Dermis microvascular lymphatic vessel endothelial cell (primary cell): ENCODE measurements around the gene EPG5. TPM values are rescaled to one million over a fixed set of nuclear protein-coding genes. Genes with fewer than 3 reads are reported as not detected.
"Not testable (repeated sequence)": the region's sequence is repeated elsewhere in the genome, so short reads cannot be mapped to it uniquely, and the experiment has no call there.

Experiments used
- DNase-seq, 2 donors: peaks; one replicate each; pipeline versions ENCODE4 v3.0.0 to v3.0.0-alpha.2; 2010; ENCODE audit warnings: low read depth in 2 of 2
- total RNA-seq: library from RNA; depleted of rRNA; stranded (reverse); fragments of >200 nt; gene quantifications from 2 replicates; pipeline ENCODE4 v1.2.1, GENCODE V29; 2014

EPG5 gene
- total RNA-seq, 1 donor from 2014 or later: 9.2 TPM

DNA sequence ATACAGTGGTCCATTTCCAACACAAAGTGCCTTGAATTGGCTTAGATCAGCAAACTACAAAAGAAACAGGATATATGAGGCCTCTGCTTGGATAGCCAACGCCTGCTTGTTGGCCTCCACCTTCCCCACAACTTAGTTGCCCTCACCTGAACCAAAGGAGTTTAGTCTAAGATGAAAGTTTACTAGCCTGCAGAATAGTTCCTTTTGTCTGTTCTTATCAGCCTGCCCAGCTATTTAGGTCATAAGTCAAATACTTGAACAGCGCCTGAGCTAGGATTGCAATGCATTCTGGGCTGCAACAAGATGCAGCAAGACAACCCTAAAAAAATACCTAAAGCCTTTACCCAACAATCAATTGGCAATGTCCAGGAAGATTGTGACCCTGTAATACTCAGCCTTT, 13.1 kb upstream of the EPG5 start:
- DNase-seq: no peak

DNA sequence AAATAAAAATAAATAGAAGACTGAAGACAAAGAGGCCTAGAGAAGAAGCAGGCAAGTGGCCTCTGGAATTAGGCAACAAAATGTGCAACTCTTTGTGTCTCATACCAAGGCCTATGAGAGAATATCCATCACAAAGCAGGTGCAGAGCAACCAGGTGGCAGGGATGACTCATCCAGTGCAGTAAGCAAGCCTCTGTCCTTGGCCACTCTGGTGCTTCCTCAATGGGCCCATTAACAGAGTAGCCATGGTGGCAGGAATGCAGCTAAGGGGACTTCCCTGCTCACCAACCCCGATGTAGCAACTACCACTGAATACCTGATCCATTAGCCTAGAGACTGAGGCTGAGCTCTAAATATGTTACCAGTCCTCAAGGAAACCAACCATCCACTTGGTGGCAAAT, 11.0 kb upstream of the EPG5 start:
- no peak for DNase-seq

DNA sequence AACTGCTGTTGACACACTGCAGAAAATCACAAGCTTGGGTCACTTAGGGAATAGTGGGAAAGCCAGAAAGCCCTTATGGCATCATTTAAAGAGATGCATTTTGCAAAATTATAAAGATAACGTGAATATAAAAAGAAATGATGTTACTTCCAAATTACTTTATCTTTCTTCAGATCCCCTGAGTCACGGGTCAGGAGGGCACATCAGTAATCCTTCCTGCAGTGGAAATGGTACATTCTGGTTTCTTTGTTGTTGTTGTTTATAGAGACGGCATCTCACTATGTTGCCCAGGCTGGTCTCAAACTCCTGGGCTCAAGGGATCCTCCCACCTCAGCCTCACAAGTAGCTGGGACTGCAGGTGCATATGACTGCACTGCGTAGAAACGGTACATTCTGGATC, 9.8 kb upstream of the EPG5 start:
- no peak for DNase-seq

DNA sequence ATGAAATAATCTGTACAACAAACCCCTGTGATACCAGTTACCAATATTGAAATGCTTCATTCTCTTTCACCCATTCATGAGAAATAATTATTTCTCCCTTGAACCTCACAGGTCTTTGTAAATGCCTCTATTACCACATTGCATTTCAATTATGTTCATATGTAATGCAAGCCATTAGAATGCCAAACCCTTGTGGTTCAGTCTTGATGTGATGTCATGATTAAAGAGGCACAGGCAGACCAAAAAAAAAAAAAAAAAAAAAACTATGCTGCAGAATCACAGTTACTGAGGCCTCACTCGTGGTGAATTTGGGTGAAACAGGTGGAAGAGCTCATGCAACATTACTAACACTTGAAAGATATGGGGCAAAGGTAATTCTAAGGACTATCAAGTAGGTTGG, 9.4 kb upstream of the EPG5 start:
- DNase-seq: no peak

DNA sequence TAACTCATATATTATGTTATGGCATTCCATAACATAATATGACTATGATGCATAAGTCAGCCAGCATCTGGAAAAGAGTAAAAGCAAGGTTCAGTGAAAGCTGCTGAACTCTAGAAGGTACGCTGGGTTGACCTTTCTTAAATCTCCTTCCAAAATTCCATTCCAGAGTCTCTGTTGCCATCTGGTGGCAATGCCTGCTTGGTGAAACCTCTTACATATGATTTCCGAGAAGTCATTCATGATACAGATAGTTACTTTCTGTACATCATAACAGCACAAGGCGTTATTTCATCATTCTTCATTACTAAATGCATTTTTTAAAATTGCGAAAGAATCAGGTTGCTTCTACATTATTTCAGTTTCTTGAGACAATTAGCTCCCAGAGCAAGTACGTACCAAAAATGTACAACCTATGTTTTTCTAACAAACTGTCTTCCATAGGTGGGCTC, 7.0 kb upstream of the EPG5 start:
- DNase-seq: peak; percentile 43 to 66

DNA sequence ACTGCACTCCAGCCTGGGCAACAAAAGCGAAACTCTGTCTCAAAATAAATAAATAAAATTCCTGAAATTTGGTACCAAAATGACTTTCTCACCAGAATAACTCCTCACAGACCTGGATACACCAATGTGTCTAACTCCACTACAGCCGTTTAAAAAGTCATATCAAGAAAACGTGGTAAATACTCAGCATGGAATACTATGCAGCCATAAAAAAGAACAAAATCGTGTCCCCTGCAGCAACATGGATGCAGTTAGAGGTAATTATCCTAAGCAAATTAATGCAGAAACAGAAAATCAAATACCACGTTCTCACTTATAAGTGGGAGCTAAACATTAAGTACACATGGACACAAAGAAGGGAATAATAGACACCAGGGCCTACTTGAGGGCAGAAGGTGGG, 2.2 kb downstream of the EPG5 start:
- DNase-seq: not testable (repeated sequence)

DNA sequence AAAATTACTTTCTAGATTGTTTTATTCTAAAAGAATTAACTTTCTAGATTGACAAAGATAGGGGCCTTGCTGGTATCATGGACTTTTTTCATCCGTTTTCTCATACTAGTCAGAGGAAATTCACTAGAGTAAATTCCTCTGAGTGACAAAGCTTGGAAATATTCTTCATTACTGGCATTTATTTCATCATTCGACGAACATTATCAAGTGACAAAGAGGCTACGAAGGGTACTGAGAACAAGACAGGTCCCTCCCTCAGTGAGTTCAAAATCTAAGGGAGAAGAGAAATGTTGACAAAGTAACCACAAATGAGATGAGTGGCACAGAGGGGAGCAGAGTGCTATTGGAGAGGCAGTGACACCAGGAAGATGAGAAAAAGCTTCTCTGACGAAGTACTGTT, 4.3 kb downstream of the EPG5 start:
- peak in 1 of 2 donors; percentile 14 for DNase-seq

DNA sequence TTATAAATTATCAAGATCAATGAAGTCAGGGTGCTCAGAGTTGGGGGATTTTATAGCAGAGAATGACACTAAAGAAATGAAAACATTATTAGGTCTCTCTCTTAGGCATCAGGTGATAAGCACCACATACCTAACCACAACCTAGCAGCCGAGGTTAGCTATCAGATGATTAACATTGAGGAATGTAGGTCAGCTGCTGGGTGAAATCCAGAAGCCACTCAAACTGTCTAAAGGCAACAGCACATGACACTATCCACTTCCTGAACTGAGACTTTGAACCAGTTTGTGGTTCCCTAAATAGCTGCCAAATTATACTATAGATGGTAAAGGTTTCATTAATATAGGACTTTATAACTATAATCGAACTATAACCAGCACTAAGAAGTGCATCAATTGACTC, 4.7 kb downstream of the EPG5 start:
- peak in 1 of 2 donors; percentile 59 for DNase-seq

DNA sequence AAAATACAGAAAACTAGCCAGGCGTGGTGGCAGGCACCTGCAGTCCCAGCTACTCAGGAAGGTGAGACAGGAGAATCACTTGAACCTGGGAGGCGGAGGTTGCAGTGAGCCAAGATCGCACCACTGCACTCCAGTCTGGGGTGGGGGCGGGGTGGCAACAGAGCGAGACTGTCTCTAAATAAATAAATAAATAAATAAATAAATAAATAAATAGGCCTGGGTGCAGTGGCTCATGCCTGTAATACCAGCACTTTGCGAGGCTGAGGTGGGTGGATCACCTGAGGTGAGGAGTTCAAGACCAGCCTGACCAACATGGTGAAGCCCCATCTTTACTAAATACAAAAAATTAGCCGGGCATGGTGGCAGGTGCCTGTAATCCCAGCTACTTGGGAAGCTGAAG, 7.6 kb downstream of the EPG5 start:
- DNase-seq: not testable (repeated sequence)

DNA sequence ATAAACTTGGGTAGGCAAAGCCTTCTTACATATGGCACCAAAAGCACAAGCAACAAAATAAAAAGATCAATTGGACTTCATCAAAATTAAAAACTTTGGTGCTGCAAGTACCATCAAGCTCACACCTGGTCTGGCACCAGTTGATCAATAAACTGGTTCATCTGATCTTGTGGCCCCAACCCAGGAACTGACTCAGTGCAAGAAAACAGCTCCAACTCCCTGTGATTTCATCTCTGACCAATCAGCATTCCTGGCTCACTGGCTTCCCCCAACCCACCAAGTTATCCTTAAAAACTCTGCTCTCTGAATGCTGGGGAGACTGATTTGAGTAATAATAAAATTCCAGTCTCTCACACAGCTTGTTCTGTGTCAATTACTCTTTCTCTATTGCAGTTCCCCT, 8.4 kb downstream of the EPG5 start:
- DNase-seq: no peak

DNA sequence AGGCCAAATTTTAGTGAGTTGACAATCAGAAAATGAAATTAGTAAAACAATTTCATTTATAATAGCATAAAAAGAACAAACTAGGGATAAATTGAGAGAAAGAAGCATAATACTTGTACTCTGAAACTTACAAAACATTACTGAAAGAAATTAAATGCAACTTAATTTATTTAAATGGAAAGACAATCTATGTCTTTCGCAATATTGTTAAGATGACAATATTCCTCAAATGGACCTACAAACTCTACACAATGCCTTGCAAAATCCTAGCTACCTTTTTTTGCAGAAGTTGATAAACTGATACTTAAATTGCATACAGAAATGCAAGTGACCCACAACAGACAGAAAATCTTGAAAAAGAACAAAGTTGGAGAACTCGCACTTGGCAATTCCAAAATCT, 9.1 kb downstream of the EPG5 start:
- no peak for DNase-seq

DNA sequence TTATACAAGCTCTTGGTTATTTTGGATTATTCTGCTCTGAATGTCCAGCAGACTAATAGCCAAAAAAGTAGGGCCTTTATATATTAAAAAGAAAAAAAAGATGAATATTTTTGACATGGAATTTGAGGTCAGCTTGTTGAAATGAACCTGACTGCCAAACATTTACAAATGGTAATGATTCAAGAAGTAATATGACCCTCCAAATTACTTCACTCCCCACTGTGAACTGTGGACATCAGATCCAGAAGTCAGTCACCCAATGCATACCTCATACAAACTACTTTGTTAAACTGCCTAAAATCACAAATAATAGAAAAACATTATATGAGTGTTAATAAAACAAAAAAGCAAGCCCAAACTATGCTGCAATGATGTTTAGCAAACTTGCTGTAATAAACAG, 10.0 kb downstream of the EPG5 start:
- DNase-seq: no peak

DNA sequence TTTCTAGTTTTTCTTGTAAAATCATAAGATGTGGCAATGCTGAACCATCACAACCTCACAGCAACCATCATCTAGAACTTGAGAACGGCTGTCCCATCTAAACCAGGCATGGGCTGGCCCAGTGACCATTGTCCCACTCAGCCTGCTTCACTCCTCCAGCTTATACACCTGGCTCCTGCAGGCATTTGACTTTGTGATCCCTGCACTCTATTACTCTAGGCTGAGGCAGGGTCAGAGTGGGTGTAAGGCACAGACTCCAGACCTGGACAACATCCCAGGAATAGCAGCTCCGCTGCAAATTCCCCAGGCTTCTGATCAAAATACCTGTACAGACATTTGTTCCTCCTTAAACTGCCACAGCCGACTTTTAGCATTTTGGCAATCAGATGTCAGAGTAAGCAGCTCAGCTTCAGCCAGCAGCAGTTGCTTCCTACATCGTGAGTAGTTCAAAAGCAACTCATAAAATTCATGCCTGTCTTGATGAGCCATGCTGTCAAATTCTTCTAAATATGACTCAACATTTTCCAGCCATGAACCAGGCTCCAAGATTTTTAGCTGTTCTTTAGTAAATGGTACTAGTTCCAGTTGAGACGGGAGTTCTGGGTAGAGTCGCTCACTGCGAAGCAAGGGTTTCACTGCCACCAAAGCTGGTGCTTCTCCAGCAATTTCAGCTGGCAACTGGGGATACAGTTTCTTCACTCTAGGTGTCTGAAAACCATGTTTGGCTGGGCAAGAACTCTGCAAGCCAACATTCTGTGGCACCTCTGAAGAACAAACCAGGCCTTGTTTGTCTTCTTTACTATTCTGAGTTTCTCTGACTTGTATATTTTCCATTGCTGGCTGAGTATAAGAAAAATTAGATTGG, 12.8 kb downstream of the EPG5 start:
- peak in 1 of 2 donors; percentile 17 for DNase-seq

DNA sequence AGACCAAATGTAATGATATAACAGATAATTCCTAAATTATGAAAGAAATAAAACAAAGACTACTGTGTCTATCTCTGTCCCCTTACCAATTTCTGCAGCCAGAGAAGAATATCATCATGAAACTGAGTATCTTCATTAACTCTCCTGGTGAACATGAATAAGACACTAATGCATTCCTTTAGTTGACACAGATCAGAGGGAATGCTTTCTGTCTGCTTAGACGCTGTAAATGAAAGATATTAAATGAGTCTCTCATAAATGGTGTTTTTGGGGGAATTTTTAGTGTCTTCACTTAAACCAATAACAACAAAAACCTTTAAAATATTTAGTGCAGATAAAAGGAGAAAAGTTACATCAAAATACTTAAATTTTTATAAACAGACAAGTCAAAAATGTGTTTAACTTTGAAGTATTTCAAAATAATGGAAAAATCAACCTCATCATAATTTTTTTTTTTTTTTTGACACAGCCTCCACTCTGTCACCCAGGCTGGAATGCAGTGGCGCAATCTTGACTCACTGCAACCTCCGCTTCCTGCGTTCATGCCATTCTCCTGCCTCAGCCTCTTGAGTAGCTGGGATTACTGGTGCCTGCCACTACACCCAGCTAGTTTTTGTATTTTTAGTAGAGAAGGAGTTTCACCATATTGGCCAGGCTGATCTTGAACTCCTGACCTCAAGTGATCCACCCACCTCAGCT, 16.0 kb downstream of the EPG5 start:
- DNase-seq: peak in 1 of 2 donors; percentile 61

DNA sequence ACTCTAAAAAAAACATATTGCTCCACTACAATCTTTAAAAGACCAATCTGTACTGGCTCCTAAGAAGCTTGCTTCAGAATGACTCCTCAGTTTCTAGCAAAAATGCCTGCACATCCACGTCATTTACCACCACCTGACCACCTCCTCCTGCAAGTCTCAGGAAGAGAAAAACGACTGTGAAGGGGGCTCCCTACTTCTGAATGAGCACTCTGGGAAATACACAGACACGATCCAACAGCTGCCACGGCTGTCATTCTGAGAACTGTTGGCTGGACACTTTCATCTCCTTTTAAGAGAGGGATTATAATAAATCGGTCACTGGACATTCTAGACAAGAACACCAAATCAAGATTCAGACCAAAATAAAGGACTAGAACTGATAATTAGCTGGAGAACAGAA, 21.5 kb downstream of the EPG5 start:
- no peak for DNase-seq

DNA sequence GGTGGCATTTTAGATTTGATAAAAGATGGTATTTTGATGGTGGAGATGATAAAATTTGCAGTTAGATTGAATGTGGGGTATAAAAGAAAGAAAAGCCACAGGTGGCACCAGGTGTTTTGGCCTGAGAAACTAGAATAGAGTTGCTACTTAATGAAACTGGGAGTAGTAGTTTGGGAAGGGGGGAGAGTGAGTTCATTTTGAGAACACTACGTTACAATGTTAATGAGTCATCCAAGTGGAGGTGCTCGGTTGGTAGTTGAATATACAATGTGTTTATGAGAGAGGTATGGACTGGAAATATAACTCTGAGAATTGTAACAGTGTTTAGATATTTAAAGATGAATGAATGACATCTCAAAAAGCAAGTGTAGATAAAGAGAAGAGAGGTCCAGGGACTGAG, 26.4 kb downstream of the EPG5 start:
- DNase-seq: no peak

DNA sequence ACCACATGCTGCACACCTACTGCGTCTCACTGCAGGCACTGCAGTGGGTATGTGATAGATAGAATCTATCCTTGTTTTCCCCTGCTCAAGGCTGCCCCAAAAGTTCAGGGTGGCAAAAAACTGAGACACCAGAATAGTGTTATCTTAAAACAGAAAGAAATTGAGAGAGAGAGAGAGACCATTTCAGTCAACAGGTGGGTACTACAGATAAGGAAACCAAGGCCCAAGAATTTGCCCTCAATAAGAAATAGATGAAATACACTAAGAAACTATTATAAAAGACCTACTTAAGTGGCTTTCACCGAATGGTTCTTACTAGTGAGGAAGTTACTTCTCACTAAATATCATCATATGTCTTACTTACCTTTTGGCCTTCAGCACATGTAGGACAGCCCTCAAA, 27.9 kb downstream of the EPG5 start:
- DNase-seq: no peak

DNA sequence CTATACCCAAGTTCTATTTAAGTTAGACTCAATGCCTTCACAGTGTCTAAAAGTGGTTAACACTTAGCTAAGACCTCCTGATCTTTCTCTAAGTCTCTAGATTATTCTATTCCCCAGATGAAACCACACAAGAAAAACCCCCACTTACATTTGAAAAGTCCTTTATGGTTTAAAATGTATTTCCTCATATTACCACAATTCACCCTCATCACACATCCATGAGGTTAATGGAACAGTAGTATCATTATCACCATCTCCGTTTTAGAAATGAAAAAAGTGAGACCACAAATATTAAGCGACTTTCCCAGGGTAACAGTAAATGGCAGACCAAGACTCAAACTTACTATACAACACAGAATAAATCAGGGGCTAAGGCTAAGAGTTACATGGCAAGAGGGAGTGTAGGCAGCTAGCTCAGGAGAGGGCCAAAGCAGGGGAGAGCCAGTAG, 28.6 kb downstream of the EPG5 start:
- DNase-seq: no peak

DNA sequence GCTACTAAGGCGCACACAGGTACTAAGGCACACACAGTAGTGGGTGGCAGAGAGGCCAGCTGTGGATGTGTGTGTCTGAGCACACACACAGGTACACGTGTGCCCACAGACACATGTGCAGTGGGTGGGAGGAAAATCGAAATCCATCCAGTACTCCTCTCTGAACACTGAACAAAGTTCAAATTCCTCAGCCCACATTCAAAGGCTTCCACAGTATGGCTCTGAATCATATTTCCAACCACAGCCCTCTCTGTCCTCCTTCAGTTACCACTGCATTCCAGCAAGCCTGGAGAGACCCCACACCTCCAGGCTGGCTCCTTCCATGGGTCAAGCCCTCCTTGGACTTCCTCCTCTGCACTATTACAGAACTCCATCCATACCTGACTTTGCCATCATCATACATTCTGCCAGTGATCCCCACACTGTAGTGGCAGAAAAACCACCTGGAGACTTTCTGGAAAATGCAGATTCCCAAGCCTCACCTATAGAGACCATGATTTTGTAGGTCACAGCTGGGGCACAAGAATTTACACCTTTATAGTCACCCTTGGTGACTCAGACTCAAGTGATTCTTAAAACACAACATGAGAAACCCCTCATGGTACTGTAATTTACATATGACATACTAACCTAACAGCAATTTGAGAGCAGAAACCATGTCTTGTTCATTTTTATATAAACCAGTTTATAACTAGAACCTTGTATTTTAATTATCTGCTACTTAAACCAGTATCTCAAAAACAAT, 31.4 kb downstream of the EPG5 start:
- no peak for DNase-seq

DNA sequence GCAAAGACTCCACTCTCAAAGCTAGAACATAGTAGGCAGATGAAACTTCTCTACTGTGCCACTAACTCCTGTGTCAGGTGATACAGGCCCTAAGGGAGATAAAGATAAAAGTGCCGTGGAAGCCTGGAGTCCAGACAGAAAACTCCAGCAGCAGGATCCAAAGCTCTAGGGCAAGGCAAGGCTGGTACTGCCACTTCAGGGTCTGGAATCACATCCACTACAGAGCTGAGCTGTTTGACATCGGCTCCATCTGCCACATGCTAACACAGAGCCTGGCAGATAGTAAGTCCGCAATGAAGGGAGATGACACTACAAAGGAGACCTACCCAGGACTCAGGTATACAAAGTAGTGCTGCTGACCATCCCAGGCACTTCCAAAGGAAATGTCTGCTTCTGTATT, 34.4 kb downstream of the EPG5 start:
- no peak for DNase-seq

DNA sequence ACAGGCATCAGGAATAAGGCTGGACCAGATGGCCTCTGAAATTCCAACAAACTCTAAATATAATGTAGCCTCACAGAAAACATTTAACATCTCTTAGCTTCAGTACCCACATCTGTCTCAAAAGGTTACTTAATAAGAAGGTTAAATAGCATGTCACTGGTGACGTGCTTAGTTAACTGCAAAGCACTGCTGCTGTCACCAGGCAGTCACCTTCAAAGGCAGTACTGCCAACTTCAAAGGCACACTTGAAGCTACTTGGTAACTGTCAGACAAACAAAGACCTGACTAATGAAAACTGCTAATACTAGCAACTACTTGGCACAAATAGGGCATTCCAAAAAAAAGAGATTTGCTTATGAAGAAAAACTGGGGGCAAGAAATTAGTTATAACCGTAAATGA, 36.2 kb downstream of the EPG5 start:
- no peak for DNase-seq

DNA sequence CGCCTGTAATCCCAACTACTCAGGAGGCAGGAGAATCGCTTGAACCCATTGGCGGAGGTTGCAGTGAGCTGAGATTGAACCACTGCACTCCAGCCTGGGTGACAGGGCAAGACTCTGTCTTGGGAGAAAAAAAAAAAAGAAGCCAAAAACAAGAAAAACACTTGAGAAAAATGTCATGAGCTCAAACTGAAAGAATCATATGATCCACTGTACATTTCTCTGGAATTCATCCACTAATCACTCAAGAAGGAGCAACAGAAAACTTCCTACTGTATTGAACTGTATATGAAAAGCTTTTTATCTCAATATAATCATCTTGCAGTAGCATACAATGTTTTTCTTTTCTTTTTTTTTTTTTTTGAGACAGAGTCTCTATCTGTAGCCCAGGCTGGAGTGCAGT, 40.4 kb downstream of the EPG5 start:
- no peak for DNase-seq
